Lower leg skin (tissue), 3 donors: ENCODE measurements around the gene ZNF593.

Experiments
- CTCF ChIP-seq, 3 donors: fragments of 450-650 bp; IDR thresholded peaks; one replicate each; pipeline ENCODE4 v1.5.1; 2016; ENCODE audit warnings: antibody characterized with exemption in 3 of 3, mild to moderate bottlenecking in 3 of 3, moderate library complexity in 2 of 3
- POLR2A ChIP-seq, 2 donors: fragments of 450-650 bp; IDR thresholded peaks; one replicate each; pipeline ENCODE4 v1.6.1; 2016 to 2017; ENCODE audit warnings: antibody characterized with exemption in 2 of 2, mild to moderate bottlenecking in 1 of 2, moderate library complexity in 1 of 2

- no peak for TF ChIP-seq CTCF (IDR thresholded peaks at IDR 0.05)
- no peak for TF ChIP-seq POLR2A (IDR thresholded peaks at IDR 0.05)
Observed at GRCh38 chr1:26155370-26156284, 14.1 kb upstream of the ZNF593 start.
